SK-N-MC (cell line): ENCODE data around the gene ZNF865.
A peak's percentile ranks its signal among the peaks of the same experiment; 100 is the strongest.

Experiments
- DNase-seq: peaks from one replicate; pipeline ENCODE4 v3.0.0-alpha.2; 2011; ENCODE audit warnings: low read depth, low spot score
- H3K27ac ChIP-seq: fragments of 200-600 bp; sonication (generic); 2 replicates; pipeline ENCODE4 v1.5.1; 2016; ENCODE audit warnings: mixed run types
- H3K36me3 ChIP-seq: fragments of 200-600 bp; sonication (generic); 2 replicates; pipeline ENCODE4 v1.6.1; 2017; ENCODE audit warnings: antibody characterized with exemption, low read length, mixed read lengths; ENCODE audit not compliant: insufficient read depth
- H3K4me3 ChIP-seq: fragments of 200-600 bp; sonication (generic); 2 replicates; pipeline ENCODE4 v1.5.1; 2016
- H3K9ac ChIP-seq: fragments of 200-600 bp; sonication (generic); 2 replicates; pipeline ENCODE4 v1.8.0; 2017; ENCODE audit warnings: mixed run types, mixed read lengths; ENCODE audit not compliant: insufficient read length
- H3K9me3 ChIP-seq: fragments of 200-600 bp; sonication (generic); 2 replicates; pipeline ENCODE4 v1.6.1; 2017; ENCODE audit warnings: low read depth, mild to moderate bottlenecking, antibody characterized with exemption, low read length, moderate library complexity, mixed read lengths
- EZH2 ChIP-seq: fragments of 200-600 bp; sonication (generic); IDR thresholded peaks from one replicate; pipeline ENCODE4 v1.6.1; 2017; ENCODE audit warnings: antibody characterized with exemption
- FOXP2 ChIP-seq: optimal IDR thresholded peaks from 2 replicates; pipeline ENCODE3; 2011; ENCODE audit warnings: mild to moderate bottlenecking, moderate library complexity; ENCODE audit not compliant: insufficient read depth; ENCODE audit errors: extremely low read length, control extremely low read depth
- POLR2AphosphoS5 ChIP-seq: IDR thresholded peaks from 2 replicates; pipeline ENCODE4 v1.6.1; 2012; ENCODE audit warnings: mild to moderate bottlenecking, low read depth, low read length, borderline replicate concordance

The ZNF865 gene

DNA sequence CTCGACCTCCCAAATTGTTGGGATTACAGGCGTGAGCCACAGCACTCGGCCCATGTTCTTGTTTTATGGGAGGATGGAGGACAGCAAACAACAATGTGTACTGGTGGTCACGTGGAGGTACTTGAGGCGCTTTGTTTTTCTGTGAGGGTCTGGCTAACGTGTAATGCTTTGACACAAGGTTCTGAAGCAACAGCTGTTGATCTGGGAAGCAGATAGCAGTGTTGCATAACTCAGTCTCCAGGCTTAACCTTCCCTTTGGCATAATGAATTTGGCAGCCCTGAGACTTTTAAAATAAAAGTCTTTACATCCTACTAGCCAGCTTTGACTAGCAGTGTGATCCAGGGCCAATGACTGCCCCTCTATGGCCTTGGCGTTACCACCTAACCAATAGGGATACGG lies 28.4 kb downstream of the ZNF865 start:
- H3K4me3 ChIP-seq: peak overlapping the region; percentile 94; the same call in 1 of the 2 replicates
- no peaks in the 10 kb centered on the region for H3K9me3 ChIP-seq
- H3K36me3 ChIP-seq: no peaks in the 10 kb centered on the region
- H3K9ac ChIP-seq: no peak overlapping the region
- no peak for DNase-seq
- H3K27ac ChIP-seq: no peak overlapping the region
- no peak for TF ChIP-seq EZH2
- no peak for TF ChIP-seq POLR2AphosphoS5
- TF ChIP-seq FOXP2: no peak

DNA sequence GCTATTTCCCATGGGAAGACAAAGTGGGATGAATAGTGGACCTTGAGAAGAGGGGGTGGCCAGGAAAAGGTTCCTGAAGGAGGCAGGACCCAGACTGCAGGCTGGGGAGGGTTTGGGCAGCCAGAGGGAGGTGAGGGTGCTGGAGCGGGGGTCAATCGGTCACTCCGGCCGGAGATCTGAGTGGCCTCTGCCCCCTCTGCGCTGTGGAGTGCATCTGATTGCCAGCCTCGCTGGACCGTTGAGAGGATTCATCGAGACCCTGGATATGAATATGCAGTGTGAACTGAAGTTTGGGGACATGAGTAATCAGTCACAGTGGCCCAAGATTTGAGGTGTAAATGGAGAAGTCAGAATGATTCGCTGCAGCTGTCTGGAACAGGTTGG lies 29.9 kb downstream of the ZNF865 start:
- Histone ChIP-seq H3K9me3 (no peaks in the 10 kb centered on the region), H3K36me3 (no peaks in the 10 kb centered on the region), H3K27ac (peak overlapping the region; percentile 70; the same call in 1 of the 2 replicates), H3K4me3 (peak overlapping the region; percentile 94), H3K9ac (peak overlapping the region; percentile 98)
- no peak for TF ChIP-seq POLR2AphosphoS5
- TF ChIP-seq EZH2: no peak
- TF ChIP-seq FOXP2: no peak
- no peak for DNase-seq

DNA sequence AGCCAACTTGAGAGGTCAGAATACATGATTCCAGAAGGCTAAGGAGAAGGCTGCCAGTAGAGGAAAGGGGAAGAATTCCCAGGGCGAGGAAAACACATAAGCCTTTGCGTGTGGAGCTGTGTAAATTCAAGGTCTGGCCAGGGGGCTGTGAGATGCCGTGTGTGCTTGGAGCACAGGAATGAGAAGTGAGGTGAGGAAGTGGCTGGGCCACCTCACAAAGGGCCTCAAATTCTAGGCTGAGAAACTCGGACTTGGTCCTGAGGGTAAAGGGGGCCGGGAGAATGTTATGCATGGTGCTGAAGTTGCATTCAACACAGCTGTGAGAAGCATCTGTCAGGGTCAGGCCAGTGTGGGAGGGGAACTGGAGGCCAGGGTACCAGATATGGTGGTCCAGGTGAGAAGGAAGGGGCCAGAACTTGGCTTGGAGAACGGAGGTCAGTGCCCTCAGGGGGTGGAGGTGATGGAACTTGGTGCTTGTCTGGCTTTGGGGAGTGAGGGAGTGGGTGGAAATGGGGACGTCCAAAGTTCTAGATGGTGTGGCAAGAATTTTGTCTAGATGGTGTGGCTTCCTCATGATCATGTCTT lies 30.5 kb downstream of the ZNF865 start:
- no peak overlapping the region for H3K27ac ChIP-seq

DNA sequence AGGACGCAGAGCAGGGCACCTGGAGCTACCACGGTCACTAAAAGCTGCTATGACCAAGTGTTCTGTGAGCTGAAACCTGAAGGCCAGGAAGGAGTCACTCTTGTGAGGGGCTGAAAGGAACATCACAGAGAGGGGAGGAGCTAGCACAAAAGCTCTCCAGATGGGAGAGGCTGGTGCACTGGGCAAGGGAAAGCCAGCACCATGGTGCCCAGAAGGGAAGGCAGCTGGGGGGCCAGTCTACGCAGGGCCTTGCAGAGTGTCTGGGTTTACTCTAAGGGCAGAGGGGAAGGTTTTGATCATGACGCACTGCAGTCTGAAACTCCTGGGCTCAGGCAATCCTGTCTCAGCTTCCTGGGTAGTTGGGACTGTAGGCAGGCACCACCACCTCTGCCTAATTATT lies 31.3 kb downstream of the ZNF865 start:
- no peaks in the 10 kb centered on the region for H3K9me3 ChIP-seq
- H3K9ac ChIP-seq: no peak overlapping the region
- DNase-seq: no peak
- TF ChIP-seq POLR2AphosphoS5 (no peak), EZH2 (no peak), FOXP2 (no peak)
- no peaks in the 10 kb centered on the region for H3K36me3 ChIP-seq
- H3K4me3 ChIP-seq: no peak overlapping the region
- no peak overlapping the region for H3K27ac ChIP-seq

More for the DNA sequence above, 30.5 kb downstream of the ZNF865 start:
- TF ChIP-seq FOXP2: no peak
- TF ChIP-seq POLR2AphosphoS5: no peak
- TF ChIP-seq EZH2: no peak
- peak overlapping the region; percentile 94 for H3K4me3 ChIP-seq
- no peak for DNase-seq
- H3K36me3 ChIP-seq: no peaks in the 10 kb centered on the region
- no peaks in the 10 kb centered on the region for H3K9me3 ChIP-seq
- H3K9ac ChIP-seq: peak overlapping the region; percentile 98

DNA sequence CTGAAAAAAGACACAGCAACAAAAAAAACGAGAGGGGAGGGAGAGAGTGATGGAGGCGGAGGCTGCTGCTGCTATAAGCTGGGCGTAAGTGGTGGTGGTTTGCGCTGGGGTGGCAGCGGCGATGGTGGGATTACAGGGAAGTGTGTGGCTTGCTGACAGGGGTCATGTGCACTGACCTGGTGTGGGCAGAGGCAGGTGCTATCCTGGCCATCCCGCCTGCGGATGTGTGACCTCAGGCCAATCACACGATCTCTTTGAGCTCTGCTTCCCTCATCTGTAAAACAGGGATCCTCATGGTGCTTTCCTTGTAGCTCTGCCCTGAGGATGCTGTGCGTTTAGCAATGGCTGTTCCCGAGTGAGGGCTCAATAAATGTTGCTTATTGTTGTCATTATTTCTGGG lies 32.1 kb downstream of the ZNF865 start:
- Histone ChIP-seq H3K9me3 (no peaks in the 10 kb centered on the region), H3K4me3 (no peak overlapping the region), H3K36me3 (no peaks in the 10 kb centered on the region), H3K9ac (no peak overlapping the region), H3K27ac (no peak overlapping the region)
- DNase-seq: no peak
- TF ChIP-seq FOXP2 (no peak), POLR2AphosphoS5 (no peak), EZH2 (no peak)

DNA sequence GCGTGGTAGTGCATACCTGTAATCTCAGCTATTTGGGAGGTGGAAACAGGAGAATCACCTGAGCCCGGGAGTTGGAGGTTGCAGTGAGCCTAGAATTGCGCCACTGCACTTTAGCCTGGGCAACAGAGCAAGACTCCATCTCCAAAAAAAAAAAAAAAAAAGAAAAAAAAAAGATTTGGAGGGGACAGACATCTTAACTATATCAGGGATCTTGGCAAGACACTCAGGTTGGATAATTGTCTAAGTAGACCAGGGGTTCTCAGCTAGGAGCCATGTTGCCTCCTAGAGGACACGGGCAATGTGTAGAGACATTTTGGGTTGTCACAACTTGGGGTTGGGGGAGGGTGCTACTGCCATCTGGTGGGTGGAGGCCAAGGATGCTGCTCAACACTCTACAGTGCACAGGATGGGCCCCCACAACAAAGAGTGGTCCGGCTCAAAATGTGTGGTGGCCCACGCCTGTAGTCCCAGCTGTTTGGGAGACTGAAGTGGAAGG lies 33.5 kb downstream of the ZNF865 start:
- Histone ChIP-seq H3K27ac (peak overlapping the region; percentile 71), H3K36me3 (no peaks in the 10 kb centered on the region), H3K9me3 (no peaks in the 10 kb centered on the region), H3K9ac (no peak overlapping the region), H3K4me3 (no peak overlapping the region)
- TF ChIP-seq EZH2: no peak
- no peak; the same call in 1 of the 2 replicates for TF ChIP-seq POLR2AphosphoS5
- no peak for TF ChIP-seq FOXP2
- DNase-seq: no peak

DNA sequence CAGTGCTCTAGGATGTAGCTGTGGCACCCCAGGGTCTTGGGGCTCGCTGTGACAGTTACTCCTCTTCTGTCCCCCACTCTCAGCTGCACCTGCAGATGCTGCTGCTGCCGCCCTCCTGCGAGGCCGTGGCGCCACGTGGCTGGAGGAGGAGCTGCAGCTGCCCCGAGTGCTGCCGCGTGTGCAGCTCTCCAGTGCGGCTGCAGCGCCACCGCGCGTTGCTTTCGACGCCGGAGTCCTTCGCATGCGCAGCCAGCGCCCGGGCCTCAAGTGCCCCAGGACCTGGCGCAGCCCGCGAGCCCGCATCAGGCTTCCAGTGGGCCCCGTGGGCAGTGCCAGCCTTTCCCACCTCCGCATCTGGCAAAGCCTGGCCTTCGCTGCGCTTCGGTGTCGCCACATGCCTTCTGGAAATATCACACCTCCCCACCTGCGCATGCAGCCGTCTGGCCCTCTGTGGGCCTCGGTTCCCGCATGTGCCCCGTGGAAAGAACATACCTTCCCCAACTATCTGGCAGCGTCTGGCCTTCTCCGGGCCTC lies 34.7 kb downstream of the ZNF865 start:
- Histone ChIP-seq H3K36me3 (peaks cover 9% of the 10 kb centered on the region), H3K9ac (peak overlapping the region; percentile 87), H3K4me3 (peak overlapping the region; percentile 92), H3K27ac (peak overlapping the region; percentile 92), H3K9me3 (no peaks in the 10 kb centered on the region)
- no peak for DNase-seq
- no peak for TF ChIP-seq FOXP2
- TF ChIP-seq POLR2AphosphoS5: no peak
- no peak for TF ChIP-seq EZH2

DNA sequence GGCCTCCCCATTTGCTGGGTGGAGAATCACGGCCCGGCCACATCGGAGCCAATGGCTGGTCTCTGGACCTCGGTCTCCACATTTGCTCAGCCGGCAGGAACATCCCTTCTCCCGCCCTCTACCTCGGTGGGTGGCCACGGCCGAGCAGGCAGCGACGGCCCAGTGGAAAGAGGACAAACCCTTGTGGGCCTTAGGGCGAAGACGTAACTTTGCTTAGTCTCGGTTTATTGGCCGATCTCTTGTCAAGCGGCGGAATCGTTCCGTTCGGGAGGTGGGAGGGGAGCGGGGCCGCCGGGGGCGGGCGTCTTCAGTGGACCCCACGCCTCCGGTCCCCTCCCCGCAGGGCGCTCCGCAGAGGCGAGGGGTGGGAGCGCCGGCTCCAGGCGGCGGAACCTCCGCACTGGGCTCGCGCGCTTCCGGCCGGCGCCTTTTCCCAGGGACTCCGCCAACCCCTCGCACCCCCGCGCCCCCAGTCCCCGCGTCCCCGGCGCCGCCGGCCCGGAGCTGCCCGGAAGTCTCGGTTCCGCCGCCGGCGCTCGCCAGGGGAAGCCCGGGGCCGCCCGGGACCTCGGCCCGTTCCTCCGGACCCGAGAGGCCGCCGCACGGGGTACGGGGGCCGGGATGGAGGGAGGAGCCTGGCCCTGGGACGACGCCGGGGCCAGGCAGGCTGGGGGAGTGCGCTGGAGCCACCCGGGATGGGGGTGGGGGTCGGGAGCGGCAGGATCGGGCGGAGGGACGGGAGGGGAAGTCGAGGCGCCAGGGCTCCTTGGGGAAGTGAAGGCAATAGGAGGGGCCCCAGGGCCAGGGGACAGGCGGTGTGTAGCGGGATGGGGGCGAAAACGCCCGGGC lies 35.4 kb downstream of the ZNF865 start, which contains the start of gene ZNF580:
ZNF580 (plus strand) TSS at position 426 of the 849 bp plus-strand sequence. CDS start 1,507 bp downstream, outside the sequence.
- Histone ChIP-seq H3K9ac (peak within 1 kb of the TSS; percentile 87), H3K36me3 (peaks cover 15% of the 10 kb centered on the region), H3K9me3 (no peaks in the 10 kb centered on the region), H3K4me3 (peak within 1 kb of the TSS; percentile 92), H3K27ac (peak within 1 kb of the TSS; percentile 92)
- no peak for DNase-seq
- TF ChIP-seq FOXP2 (no peak), POLR2AphosphoS5 (no peak; the same call in 1 of the 2 replicates), EZH2 (no peak)
